ENCODE results near the gene MAPRE2.

DNA sequence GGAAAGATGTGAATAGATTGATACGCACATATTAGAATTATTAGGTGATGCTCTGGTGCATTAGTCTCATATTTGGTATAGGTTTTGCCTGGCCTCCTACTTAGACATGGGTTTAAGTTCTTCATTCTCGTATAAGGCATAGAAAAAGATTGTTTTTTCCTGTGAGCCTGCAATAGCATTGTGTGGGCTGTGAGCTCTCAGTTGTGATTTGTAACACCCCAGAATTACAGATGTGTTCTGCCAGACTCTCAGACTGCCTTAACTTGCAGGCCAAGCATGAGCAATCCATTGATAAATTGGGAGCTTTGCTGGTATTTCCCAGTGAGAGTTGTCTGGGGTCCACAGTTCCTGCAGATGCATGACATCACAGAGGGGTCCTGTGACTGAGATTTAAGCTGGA lies 95.7 kb downstream of the MAPRE2 start:
- TF ChIP-seq EZH2 (IDR thresholded peaks at IDR 0.05; ENCODE audit: insufficient read depth, poor library complexity, severe bottlenecking): no peak
- no peak for TF ChIP-seq EZH2phosphoT487 (IDR thresholded peaks at IDR 0.05; ENCODE audit: insufficient read depth, low read depth)
